Urinary bladder (tissue), 4 donors: ENCODE measurements around the gene VASP. TPM values are rescaled to one million over a fixed set of nuclear protein-coding genes. Genes with fewer than 3 reads are reported as not detected.

Experiments
- DNase-seq: peaks from one replicate; pipeline ENCODE4 v3.0.0-alpha.2; 2015; ENCODE audit errors: extremely low spot score
- H3K27ac ChIP-seq: one replicate; pipeline ENCODE4 v1.5.1; 2013; ENCODE audit warnings: low read depth, mild to moderate bottlenecking, moderate library complexity
- H3K36me3 ChIP-seq: one replicate; pipeline ENCODE4 v1.6.1; 2013; ENCODE audit warnings: mild to moderate bottlenecking, moderate library complexity; ENCODE audit not compliant: insufficient read depth
- H3K4me1 ChIP-seq: one replicate; pipeline ENCODE4 v1.6.1; 2013; ENCODE audit warnings: mild to moderate bottlenecking, moderate library complexity; ENCODE audit not compliant: insufficient read depth
- H3K4me3 ChIP-seq: one replicate; pipeline ENCODE4 v1.5.1; 2013; ENCODE audit warnings: low read depth, low read length
- WGBS: extraction: QIAGEN DNeasy Blood & Tissue Kit; methylation state at CpG from one replicate; pipeline ENCODE4 v1.1.7; 2013; 5-methylcytosine and 5-hydroxymethylcytosine counted together
- polyA plus RNA-seq: library from polyadenylated mRNA; stranded (reverse); fragments of 200-250 nt; gene quantifications from one replicate; pipeline ENCODE4 v1.2.3, GENCODE V29; 2013
- total RNA-seq: library from RNA; depleted of rRNA; stranded (reverse); fragments of >200 nt; gene quantifications from one replicate; pipeline ENCODE4 v1.2.3, GENCODE V29; 2014
- donor health status: healthy with polysubstance abuse.
- donor health status: healthy.

VASP gene
- total and polyA plus RNA-seq, 2 donors, result 42.6 to 174 TPM

GRCh38 chr19:45575216-45575615, 67.9 kb downstream of the VASP start:
- no peak for DNase-seq
- WGBS, result 89% methylated on average over 5 of the region's 5 CpGs
- Histone ChIP-seq H3K27ac (no peak overlapping the region), H3K4me1 (peaks cover 3% of the 10 kb centered on the region), H3K4me3 (no peak overlapping the region), H3K36me3 (no peaks in the 10 kb centered on the region)

Other genes starting within 250 kb of the VASP start
- 39.0 TPM for gene CKM, start 184.6 kb upstream of the VASP start, total RNA-seq
- gene CKM, start 184.6 kb upstream of the VASP start, polyA plus RNA-seq, result 1.1 TPM
- gene KLC3, start 166.7 kb upstream of the VASP start, total RNA-seq, result 0.16 TPM
- gene KLC3, start 166.7 kb upstream of the VASP start, polyA plus RNA-seq, result 0.05 TPM
- gene ERCC2, start 136.9 kb upstream of the VASP start, total RNA-seq, result 8.6 TPM
- 17.5 TPM for gene ERCC2, start 136.9 kb upstream of the VASP start, polyA plus RNA-seq
- gene PPP1R13L, start 102.4 kb upstream of the VASP start, total RNA-seq, result 7.7 TPM
- 28.1 TPM for gene PPP1R13L, start 102.4 kb upstream of the VASP start, polyA plus RNA-seq
- 1.8 TPM for gene POLR1G, start 100.8 kb upstream of the VASP start, total RNA-seq
- gene POLR1G, start 100.8 kb upstream of the VASP start, polyA plus RNA-seq, result 5.0 TPM
- 64.0 TPM for gene ERCC1, start 83.6 kb upstream of the VASP start, total RNA-seq
- 50.3 TPM for gene ERCC1, start 83.6 kb upstream of the VASP start, polyA plus RNA-seq
- 10.4 TPM for gene FOSB, start 39.5 kb upstream of the VASP start, total RNA-seq
- gene FOSB, start 39.5 kb upstream of the VASP start, polyA plus RNA-seq, result 128 TPM
- gene RTN2, start 10.4 kb upstream of the VASP start, total RNA-seq, result 6.0 TPM
- 34.9 TPM for gene RTN2, start 10.4 kb upstream of the VASP start, polyA plus RNA-seq
- gene PPM1N, start 9.0 kb upstream of the VASP start, total RNA-seq, result 0.53 TPM
- gene PPM1N, start 9.0 kb upstream of the VASP start, polyA plus RNA-seq, result 5.3 TPM
- gene OPA3, start 77.3 kb downstream of the VASP start, total RNA-seq, result 3.4 TPM
- 10.2 TPM for gene OPA3, start 77.3 kb downstream of the VASP start, polyA plus RNA-seq
- gene GPR4, start 94.7 kb downstream of the VASP start, total RNA-seq, result 0.32 TPM
- gene GPR4, start 94.7 kb downstream of the VASP start, polyA plus RNA-seq, result 3.7 TPM
- 16.9 TPM for gene EML2, start 131.9 kb downstream of the VASP start, total RNA-seq
- gene EML2, start 131.9 kb downstream of the VASP start, polyA plus RNA-seq, result 41.2 TPM
- 0.26 TPM for gene GIPR, start 160.7 kb downstream of the VASP start, total RNA-seq
- gene GIPR, start 160.7 kb downstream of the VASP start, polyA plus RNA-seq, result 0.70 TPM
- gene SNRPD2, start 184.5 kb downstream of the VASP start, total RNA-seq, result 177 TPM
- 340 TPM for gene SNRPD2, start 184.5 kb downstream of the VASP start, polyA plus RNA-seq
- 2.4 TPM for gene QPCTL, start 185.2 kb downstream of the VASP start, total RNA-seq
- gene QPCTL, start 185.2 kb downstream of the VASP start, polyA plus RNA-seq, result 7.0 TPM
- gene FBXO46, start 223.4 kb downstream of the VASP start, total RNA-seq, result 4.3 TPM
- gene FBXO46, start 223.4 kb downstream of the VASP start, polyA plus RNA-seq, result 11.0 TPM
- gene MEIOSIN, start 226.0 kb downstream of the VASP start, total RNA-seq, result not detected
- not detected for gene MEIOSIN, start 226.0 kb downstream of the VASP start, polyA plus RNA-seq